ENCODE data around the gene AGGF1.

The AGGF1 gene

GRCh38 chr5:77031891-77032290 is 1.7 kb downstream of the AGGF1 start:
- ATAC-seq (ENCODE audit: low read depth) (no peak), DNase-seq (ENCODE audit: low spot score) (no peak)
- Histone ChIP-seq H3K36me3 (ENCODE audit: low read depth) (peaks cover 31% of the 10 kb centered on the region), H3K4me1 (ENCODE audit: insufficient read depth, poor library complexity, severe bottlenecking) (peaks cover 10% of the 10 kb centered on the region), H3K4me3 (ENCODE audit: severe bottlenecking) (no peak overlapping the region), H3K27me3 (ENCODE audit: insufficient read depth, poor library complexity, severe bottlenecking) (no peaks in the 10 kb centered on the region), H3K27ac (ENCODE audit: poor library complexity, severe bottlenecking) (no peak overlapping the region), H3K9me3 (ENCODE audit: severe bottlenecking) (no peaks in the 10 kb centered on the region)
- TF ChIP-seq CTCF (IDR thresholded peaks at IDR 0.05; ENCODE audit: poor library complexity, severe bottlenecking) = no peak

GRCh38 chr5:77032635-77033034 is 2.4 kb downstream of the AGGF1 start:
- Histone ChIP-seq H3K27ac (ENCODE audit: poor library complexity, severe bottlenecking) (no peak overlapping the region), H3K9me3 (ENCODE audit: severe bottlenecking) (no peaks in the 10 kb centered on the region), H3K36me3 (ENCODE audit: low read depth) (peaks cover 39% of the 10 kb centered on the region), H3K4me3 (ENCODE audit: severe bottlenecking) (no peak overlapping the region), H3K4me1 (ENCODE audit: insufficient read depth, poor library complexity, severe bottlenecking) (peaks cover 10% of the 10 kb centered on the region), H3K27me3 (ENCODE audit: insufficient read depth, poor library complexity, severe bottlenecking) (no peaks in the 10 kb centered on the region)
- ATAC-seq (ENCODE audit: low read depth) (no peak), DNase-seq (ENCODE audit: low spot score) (no peak)
- TF ChIP-seq CTCF (IDR thresholded peaks at IDR 0.05; ENCODE audit: poor library complexity, severe bottlenecking) = no peak

GRCh38 chr5:77033338-77033737 is 3.1 kb downstream of the AGGF1 start:
- Histone ChIP-seq H3K27me3 (ENCODE audit: insufficient read depth, poor library complexity, severe bottlenecking) (no peaks in the 10 kb centered on the region), H3K27ac (ENCODE audit: poor library complexity, severe bottlenecking) (no peak overlapping the region), H3K9me3 (ENCODE audit: severe bottlenecking) (no peaks in the 10 kb centered on the region), H3K4me1 (ENCODE audit: insufficient read depth, poor library complexity, severe bottlenecking) (peaks cover 10% of the 10 kb centered on the region), H3K36me3 (ENCODE audit: low read depth) (peaks cover 46% of the 10 kb centered on the region), H3K4me3 (ENCODE audit: severe bottlenecking) (no peak overlapping the region)
- no peak for DNase-seq (ENCODE audit: low spot score)
- no peak for TF ChIP-seq CTCF (IDR thresholded peaks at IDR 0.05; ENCODE audit: poor library complexity, severe bottlenecking)
- ATAC-seq (ENCODE audit: low read depth) = no peak

- ATAC-seq (ENCODE audit: low read depth) (no peak), DNase-seq (ENCODE audit: low spot score) (no peak)
- TF ChIP-seq CTCF (IDR thresholded peaks at IDR 0.05; ENCODE audit: poor library complexity, severe bottlenecking) = no peak
- no peak overlapping the region for H3K27ac ChIP-seq (ENCODE audit: poor library complexity, severe bottlenecking)
- H3K4me1 ChIP-seq (ENCODE audit: insufficient read depth, poor library complexity, severe bottlenecking) = peaks cover 7% of the 10 kb centered on the region
- peaks cover 2% of the 10 kb centered on the region for H3K9me3 ChIP-seq (ENCODE audit: severe bottlenecking)
- no peaks in the 10 kb centered on the region for H3K27me3 ChIP-seq (ENCODE audit: insufficient read depth, poor library complexity, severe bottlenecking)
- peaks cover 72% of the 10 kb centered on the region for H3K36me3 ChIP-seq (ENCODE audit: low read depth)
- no peak overlapping the region for H3K4me3 ChIP-seq (ENCODE audit: severe bottlenecking)
These were observed 5.7 kb downstream of the AGGF1 start for GRCh38 chr5:77035950-77036349.

GRCh38 chr5:77046416-77047073 is 16.3 kb downstream of the AGGF1 start:
- DNase-seq (ENCODE audit: low spot score) (no peak), ATAC-seq (ENCODE audit: low read depth) (no peak)
- Histone ChIP-seq H3K27me3 (ENCODE audit: insufficient read depth, poor library complexity, severe bottlenecking) (no peaks in the 10 kb centered on the region), H3K4me1 (ENCODE audit: insufficient read depth, poor library complexity, severe bottlenecking) (no peaks in the 10 kb centered on the region), H3K36me3 (ENCODE audit: low read depth) (peaks cover 71% of the 10 kb centered on the region), H3K9me3 (ENCODE audit: severe bottlenecking) (no peaks in the 10 kb centered on the region), H3K27ac (ENCODE audit: poor library complexity, severe bottlenecking) (no peak overlapping the region), H3K4me3 (ENCODE audit: severe bottlenecking) (no peak overlapping the region)
- TF ChIP-seq CTCF (IDR thresholded peaks at IDR 0.05; ENCODE audit: poor library complexity, severe bottlenecking) = no peak

Data from RWPE2 (cell line).